Upper lobe of left lung (tissue), 4 donors: Measurements from ENCODE around the gene CST11.

ENCODE experiments used
- CTCF ChIP-seq, 6 experiments: fragments of 450-650 bp in 4 of 6; fragments of 200-600 bp in 2 of 6; sonication (generic) in 2 of 6; IDR thresholded peaks; one replicate each; pipeline ENCODE4 v1.5.1; 2016 to 2019; ENCODE audit warnings: antibody characterized with exemption in 6 of 6
- EP300 ChIP-seq, 4 donors: sonication (generic); formaldehyde crosslinking; IDR thresholded peaks; one replicate each; pipeline ENCODE4 v1.5.1; 2017; ENCODE audit warnings: antibody characterized with exemption in 4 of 4, control low read depth in 2 of 4
- POLR2A ChIP-seq, 4 donors: fragments of 450-650 bp; IDR thresholded peaks; one replicate each; pipeline ENCODE4 v1.5.1; 2016 to 2017; ENCODE audit warnings: antibody characterized with exemption in 4 of 4, mild to moderate bottlenecking in 2 of 4
- POLR2AphosphoS5 ChIP-seq, 2 donors: sonication (generic); formaldehyde crosslinking; IDR thresholded peaks; one replicate each; pipeline ENCODE4 v1.5.1; 2017; ENCODE audit warnings: antibody characterized with exemption in 2 of 2

DNA sequence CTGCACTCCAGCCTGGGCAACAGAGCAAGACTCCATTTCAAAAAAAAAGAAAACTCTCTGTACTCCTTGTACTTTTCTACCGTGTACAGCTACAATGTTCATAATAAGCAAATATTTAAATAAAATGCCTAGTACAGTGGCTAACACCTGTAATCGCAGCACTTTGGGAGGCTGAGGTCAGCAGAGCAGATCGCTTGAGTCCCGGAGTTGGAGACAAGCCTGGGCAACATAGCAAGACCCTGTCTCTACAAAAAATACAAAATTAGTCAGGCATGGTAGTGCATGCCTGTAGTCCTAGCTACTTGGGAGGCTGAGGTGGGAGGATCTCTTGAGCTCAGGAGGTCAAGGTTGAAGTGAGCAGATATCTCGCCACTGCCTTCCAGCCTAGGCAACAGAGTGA is 37.1 kb downstream of the CST11 start:
- TF ChIP-seq POLR2AphosphoS5 (IDR thresholded peaks at IDR 0.05) (no peak), CTCF (IDR thresholded peaks at IDR 0.05) (no peak), POLR2A (IDR thresholded peaks at IDR 0.05) (no peak), EP300 (IDR thresholded peaks at IDR 0.05) (no peak)
